ENCODE measurements around the gene GAK.

- TF ChIP-seq CTCF (IDR thresholded peaks at IDR 0.05; ENCODE audit: insufficient read depth, low read length, poor library complexity, severe bottlenecking): no peak
- no peak for TF ChIP-seq EZH2phosphoT487 (conservative IDR thresholded peaks at IDR 0.05; ENCODE audit: low read length)
Observed at GRCh38 chr4:882646-883045, 49.5 kb downstream of the GAK start.

All from SU-DHL-6 (cell line).